ENCODE measurements around the gene CHMP1A. TPM values are rescaled to one million over a fixed set of nuclear protein-coding genes. Genes with fewer than 3 reads are reported as not detected.

The CHMP1A gene
- total and polyA plus RNA-seq, 2 of the 8 experiments (the other 6 are each of a cell fraction or from before 2014, with no cell fraction given), result 64.4 to 75.8 TPM

- Histone ChIP-seq H2BK20ac (ENCODE audit: low read length) (no peak overlapping the region), H3K9ac (replicated peaks in 1 of 4; ENCODE audit: extremely low read depth in 1 of 4, low read depth in 3 of 4, low read length in 3 of 4) (no peak overlapping the region), H3K27ac (ENCODE audit: low read depth, low read length) (no peak overlapping the region), H2BK120ac (replicated peaks; ENCODE audit: low read depth, low read length) (no peak overlapping the region), H4K5ac (ENCODE audit: insufficient read length, low read depth, low read length) (no peak overlapping the region), H3K9me3 (ENCODE audit: insufficient read depth in 2 of 2, low read depth in 1 of 2, low read length in 1 of 2) (no peaks in the 10 kb centered on the region), H2AK5ac (ENCODE audit: low read depth, low read length) (no peak overlapping the region), H3K4ac (replicated peaks; ENCODE audit: insufficient read length, low read depth, low read length) (no peak overlapping the region), H3K27me3 (replicated peaks in 1 of 4; ENCODE audit: control insufficient read depth in 3 of 4, extremely low read depth in 1 of 4, insufficient read depth in 3 of 4, low read length in 3 of 4) (no peaks in the 10 kb centered on the region), H2BK5ac (ENCODE audit: low read depth, low read length) (no peak overlapping the region), H3K79me2 (ENCODE audit: control insufficient read depth in 1 of 2, insufficient read depth in 2 of 2, low read length in 2 of 2) (peaks cover 0 to 24% of the 10 kb centered on the region in 2 experiments; a peak in 2 of 4 replicates), H3K79me1 (ENCODE audit: low read depth, low read length) (peaks cover 6% of the 10 kb centered on the region), H4K91ac (replicated peaks; ENCODE audit: insufficient read length, low read length) (no peak overlapping the region), H3K4me2 (ENCODE audit: insufficient read depth in 1 of 2, low read depth in 2 of 2, low read length in 2 of 2) (no peak overlapping the region), H3K4me3 (ENCODE audit: extremely low read depth in 1 of 4, insufficient read depth in 2 of 4, low read depth in 3 of 4, low read length in 4 of 4) (no peak overlapping the region), H3K4me1 (replicated peaks in 1 of 4; ENCODE audit: control insufficient read depth in 3 of 4, insufficient read depth in 4 of 4, low read length in 3 of 4) (peaks cover 0 to 8% (median 3%) of the 10 kb centered on the region in 4 experiments; a peak in 3 of 7 replicates), H2AFZ (ENCODE audit: low read length) (no peak overlapping the region), H3K36me3 (ENCODE audit: control insufficient read depth in 2 of 4, insufficient read depth in 4 of 4, low read length in 3 of 4) (peaks cover 0 to 22% (median 11%) of the 10 kb centered on the region in 4 experiments; a peak in 6 of 8 replicates), H2BK15ac (ENCODE audit: low read length) (no peak overlapping the region), H2BK12ac (ENCODE audit: low read depth, low read length) (no peak overlapping the region), H3K14ac (ENCODE audit: insufficient read length) (no peak overlapping the region), H3K23ac (ENCODE audit: insufficient read length) (no peak overlapping the region), H4K20me1 (replicated peaks in 1 of 2; ENCODE audit: control insufficient read depth in 1 of 2, insufficient read depth in 2 of 2, low read length in 2 of 2) (peaks cover 3 to 5% of the 10 kb centered on the region in 2 experiments), H4K8ac (ENCODE audit: extremely low read depth, insufficient read depth, low read length) (no peak overlapping the region), H3K18ac (ENCODE audit: extremely low read depth, low read length) (no peak overlapping the region), H3K23me2 (ENCODE audit: low read depth, low read length) (peaks cover 8% of the 10 kb centered on the region), H3K56ac (replicated peaks; ENCODE audit: insufficient read length, low read depth, low read length) (no peak overlapping the region)
- POLR2A ChIA-PET (ENCODE audit: partially characterized antibody), result no interaction called here
- CTCF ChIA-PET (ENCODE audit: partially characterized antibody), result interaction anchor here (1.5 to 1.7 kb wide), 2 partner anchors 9 to 61 kb away, joined by 3 to 7 read pairs; no protein-coding TSS in a partner anchor
- 95% methylated on average over 7 of the region's 7 CpGs; no CpG with 5 or more reads in 1 of the 2 experiments for WGBS, 2 experiments (ENCODE audit: extremely low coverage in 1 of 2, insufficient coverage in 1 of 2, insufficient read length in 1 of 2, insufficient replicate concordance in 2 of 2, low coverage in 1 of 2, low lambda C conversion rate in 2 of 2, missing lambda C conversion rate in 1 of 2)
- FAIRE-seq (no peak), DNase-seq (ENCODE audit: low read depth in 1 of 2, low spot score in 2 of 2) (no peak)
- no peak for TF ChIP-seq POLR2A (IDR thresholded peaks at IDR 0.05; ENCODE audit: control extremely low read depth in 1 of 2, low read depth in 2 of 2, low read length in 2 of 2)
- TF ChIP-seq CTBP2 (IDR thresholded peaks at IDR 0.05; ENCODE audit: borderline replicate concordance, insufficient read depth, insufficient read length, low read length), result no peak
- TF ChIP-seq SIN3A (conservative IDR thresholded peaks at IDR 0.05 in 1 of 2, IDR thresholded peaks at IDR 0.05 in 1 of 2; ENCODE audit: low read depth in 1 of 2, low read length in 2 of 2), result no peak
- no peak for TF ChIP-seq SUZ12 (IDR thresholded peaks at IDR 0.05; ENCODE audit: low read length)
- TF ChIP-seq CTCF (IDR thresholded peaks at IDR 0.05; ENCODE audit: control extremely low read depth in 1 of 3, insufficient read depth in 1 of 3, low read depth in 1 of 3, low read length in 3 of 3), result no peak
- no peak for TF ChIP-seq FOSL1 (IDR thresholded peaks at IDR 0.05; ENCODE audit: insufficient read depth, low read depth, low read length)
- no peak for TF ChIP-seq CBX5 (IDR thresholded peaks at IDR 0.05; ENCODE audit: low read depth, low read length)
- no peak for TF ChIP-seq TAF1 (IDR thresholded peaks at IDR 0.05; ENCODE audit: low read depth, low read length)
- no peak for TF ChIP-seq KDM1A (IDR thresholded peaks at IDR 0.05; ENCODE audit: borderline replicate concordance, low read length)
- TF ChIP-seq BCL11A (IDR thresholded peaks at IDR 0.05; ENCODE audit: low read depth in 2 of 2, low read length in 2 of 2), result no peak
- TF ChIP-seq CEBPB (IDR thresholded peaks at IDR 0.05; ENCODE audit: low read depth, low read length), result no peak
- TF ChIP-seq ASH2L (IDR thresholded peaks at IDR 0.05; ENCODE audit: low read length), result no peak
Measured at GRCh38 chr16:89660146-89660545, 2.6 kb upstream of the CHMP1A start.

All from H1 (cell line).